NCI-H526 treated with DMSO at 0.1 percent for 48 hours (cell line): Measurements from ENCODE around the gene AOPEP.

Experiments
- DNase-seq: peaks from one replicate; lab custom pipeline; 2025; lab: John Stamatoyannopoulos, UW

The AOPEP gene

DNA sequence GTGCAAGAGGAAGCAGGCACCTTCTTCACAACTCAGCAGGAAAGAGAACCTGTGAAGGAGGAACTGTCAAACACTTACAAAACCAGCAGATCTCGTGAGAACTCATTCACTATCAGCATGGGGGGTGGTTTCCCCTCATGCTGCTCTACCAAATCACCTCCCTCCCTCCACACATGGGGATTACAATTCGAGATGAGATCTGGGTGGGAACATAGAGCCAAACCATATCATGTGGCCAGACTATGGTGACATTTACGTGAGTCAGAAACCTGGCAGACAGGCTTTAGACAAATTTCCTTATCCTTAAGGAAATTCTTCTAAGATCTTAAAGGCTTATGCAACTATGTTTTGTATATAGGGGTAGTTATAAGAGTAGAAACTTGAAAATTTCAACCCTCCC, 8.7 kb upstream of the AOPEP start:
- DNase-seq: no peak

DNA sequence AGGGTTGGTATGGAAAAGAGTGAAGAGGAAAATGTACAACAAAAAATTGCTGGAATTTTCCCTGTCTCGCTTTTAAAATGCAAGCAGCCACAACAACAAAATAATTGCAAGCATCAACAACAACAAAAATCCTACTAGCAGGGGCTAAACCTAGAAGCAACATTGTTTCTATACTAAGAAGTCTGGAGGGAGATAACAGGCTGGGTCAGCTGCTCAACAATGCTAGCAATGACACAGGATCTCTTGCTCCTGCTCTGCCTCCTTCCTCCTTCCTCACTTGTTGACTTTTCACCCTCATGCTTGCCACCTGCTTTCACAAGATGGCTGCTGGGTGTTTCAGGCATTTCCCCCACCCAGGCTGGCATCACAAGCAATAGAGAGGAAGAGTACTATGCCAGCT, 7.6 kb upstream of the AOPEP start:
- DNase-seq: no peak

DNA sequence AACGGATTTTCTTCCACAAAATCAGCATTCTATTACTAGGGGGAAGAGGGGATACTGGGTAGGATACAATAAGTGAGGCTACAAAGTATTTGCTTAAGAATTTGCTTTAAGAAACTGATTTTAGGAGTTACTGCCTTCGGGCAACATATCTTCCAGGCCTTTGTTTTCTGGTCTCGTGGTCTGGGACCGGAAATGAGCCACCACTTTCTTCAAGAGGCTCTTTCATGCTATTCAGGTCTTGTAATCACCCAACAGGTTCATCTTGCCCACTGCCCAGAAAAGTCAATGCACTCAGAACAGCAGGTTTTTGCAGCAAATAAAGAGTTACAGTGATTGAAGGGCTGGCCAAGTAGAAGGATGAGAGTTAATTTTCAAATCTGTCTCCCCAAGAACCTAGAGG, 6.6 kb upstream of the AOPEP start:
- no peak for DNase-seq

- no peak for DNase-seq
Measured at GRCh38 chr9:94720846-94721549, 5.5 kb upstream of the AOPEP start.

DNA sequence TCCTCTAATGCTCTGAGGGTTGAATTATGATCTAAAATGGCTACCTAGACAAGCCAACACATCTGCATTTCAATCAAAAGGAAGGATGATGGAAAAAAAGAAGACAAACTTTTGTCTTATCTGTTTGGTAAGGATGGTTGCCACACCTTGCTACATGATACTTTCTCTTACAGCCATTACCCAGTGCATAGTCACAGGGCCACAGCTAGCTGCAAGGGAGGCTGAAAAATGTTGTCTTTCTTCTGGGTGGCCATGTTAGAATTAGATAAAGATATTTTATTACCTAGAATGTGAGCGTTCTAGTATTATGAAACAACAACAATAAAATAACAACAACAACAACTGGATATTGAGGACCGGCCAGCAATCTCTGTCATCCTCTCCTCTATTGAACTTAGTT, 4.7 kb upstream of the AOPEP start:
- no peak for DNase-seq

DNA sequence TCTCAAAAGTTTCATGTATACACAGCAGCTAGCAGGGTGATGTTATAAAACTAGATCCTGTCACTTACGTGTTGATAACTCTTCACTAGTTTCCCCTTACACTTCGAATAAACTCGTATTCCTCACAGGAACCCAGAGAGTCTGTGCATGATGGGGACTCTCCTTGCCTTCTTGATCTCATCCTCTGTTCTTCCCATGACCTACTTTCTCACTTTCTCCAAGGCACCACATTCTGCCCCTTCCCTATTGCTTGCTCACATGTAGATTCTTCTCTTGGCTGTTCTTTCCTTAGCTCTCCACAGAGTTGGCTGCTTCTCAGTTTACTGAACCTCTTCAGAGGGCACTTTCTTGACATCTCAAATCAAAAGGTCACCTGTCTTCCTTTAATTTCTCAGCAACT, 1.2 kb upstream of the AOPEP start:
- DNase-seq: no peak

GRCh38 chr9:94728719-94729118, 2.2 kb downstream of the AOPEP start:
- no peak for DNase-seq

DNA sequence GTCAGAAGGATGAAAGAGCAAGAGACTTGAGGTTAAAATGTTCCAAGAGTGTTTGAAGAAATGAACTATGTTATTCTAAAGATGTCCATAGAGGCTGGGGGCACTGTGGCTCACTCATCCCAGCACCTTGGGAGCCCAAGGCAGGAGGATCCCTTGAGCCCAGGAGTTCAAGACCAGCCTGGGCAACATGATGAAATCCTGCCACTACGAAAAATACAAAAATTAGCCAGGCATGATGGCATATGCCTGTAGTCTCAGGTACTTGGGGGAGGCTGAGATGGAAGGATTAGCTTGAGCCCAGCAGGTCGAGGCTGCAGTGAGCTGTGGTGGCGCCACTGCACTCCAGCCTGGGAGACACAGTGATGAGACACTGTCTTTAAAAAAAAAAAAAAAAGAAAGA, 2.7 kb downstream of the AOPEP start:
- DNase-seq: no peak

DNA sequence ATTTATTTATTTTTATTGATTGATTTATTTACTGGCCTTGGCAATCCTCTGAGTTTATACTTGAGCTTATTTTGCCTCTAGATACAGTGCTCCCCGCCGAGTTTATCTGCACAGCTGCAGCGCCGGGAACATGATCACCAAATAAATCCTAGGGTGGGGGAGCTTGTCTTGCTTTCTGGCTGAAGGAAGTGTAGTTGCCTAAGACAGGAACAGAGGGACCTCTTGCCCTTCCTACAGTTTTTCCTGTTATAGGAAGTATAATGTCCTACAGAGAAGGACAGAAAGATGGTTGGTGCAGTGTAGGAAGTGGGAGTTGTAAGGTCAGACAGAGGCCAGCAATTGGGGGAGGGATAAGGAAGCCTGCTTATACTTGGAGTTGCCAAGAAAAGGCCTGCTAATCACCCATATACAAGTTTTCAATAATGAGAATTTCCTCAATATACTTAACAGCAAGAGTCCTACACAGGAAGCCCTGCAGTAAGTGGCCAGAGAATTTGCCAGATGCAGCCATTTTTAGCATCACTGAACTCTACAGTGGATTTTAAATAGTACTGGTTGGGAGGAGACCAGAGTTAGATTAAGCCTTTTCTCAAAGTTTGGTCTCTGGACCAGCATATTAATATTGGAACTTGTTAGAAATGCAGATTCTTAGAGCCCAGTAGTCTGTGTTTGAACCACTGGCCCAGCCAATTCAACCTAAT, 7.7 kb downstream of the AOPEP start:
- DNase-seq: no peak

DNA sequence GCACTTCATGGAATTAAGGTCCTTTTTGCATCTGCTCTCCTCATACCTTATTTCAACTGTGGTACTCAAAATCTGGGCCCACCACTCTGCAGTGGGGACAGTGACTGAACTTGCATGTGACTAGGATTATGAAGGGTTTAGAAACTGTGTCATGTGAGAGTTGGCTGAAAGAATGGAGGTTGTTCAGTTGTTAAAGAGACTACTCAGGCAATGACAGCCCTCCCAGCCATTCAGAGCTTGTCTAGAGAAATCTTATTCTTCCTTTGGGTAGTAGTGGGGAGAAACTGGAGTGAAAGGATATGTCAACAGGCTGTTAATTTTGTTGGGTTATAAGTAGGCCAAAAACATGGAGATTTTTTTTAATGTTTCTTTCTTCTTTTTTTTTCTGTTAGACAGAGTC, 10.3 kb downstream of the AOPEP start:
- DNase-seq: no peak

- DNase-seq: no peak
Measured at GRCh38 chr9:94740145-94740840, 13.8 kb downstream of the AOPEP start.

- no peak for DNase-seq
Measured at GRCh38 chr9:94741866-94742265, 15.4 kb downstream of the AOPEP start.

GRCh38 chr9:94743035-94743954, 16.8 kb downstream of the AOPEP start:
- DNase-seq: no peak

DNA sequence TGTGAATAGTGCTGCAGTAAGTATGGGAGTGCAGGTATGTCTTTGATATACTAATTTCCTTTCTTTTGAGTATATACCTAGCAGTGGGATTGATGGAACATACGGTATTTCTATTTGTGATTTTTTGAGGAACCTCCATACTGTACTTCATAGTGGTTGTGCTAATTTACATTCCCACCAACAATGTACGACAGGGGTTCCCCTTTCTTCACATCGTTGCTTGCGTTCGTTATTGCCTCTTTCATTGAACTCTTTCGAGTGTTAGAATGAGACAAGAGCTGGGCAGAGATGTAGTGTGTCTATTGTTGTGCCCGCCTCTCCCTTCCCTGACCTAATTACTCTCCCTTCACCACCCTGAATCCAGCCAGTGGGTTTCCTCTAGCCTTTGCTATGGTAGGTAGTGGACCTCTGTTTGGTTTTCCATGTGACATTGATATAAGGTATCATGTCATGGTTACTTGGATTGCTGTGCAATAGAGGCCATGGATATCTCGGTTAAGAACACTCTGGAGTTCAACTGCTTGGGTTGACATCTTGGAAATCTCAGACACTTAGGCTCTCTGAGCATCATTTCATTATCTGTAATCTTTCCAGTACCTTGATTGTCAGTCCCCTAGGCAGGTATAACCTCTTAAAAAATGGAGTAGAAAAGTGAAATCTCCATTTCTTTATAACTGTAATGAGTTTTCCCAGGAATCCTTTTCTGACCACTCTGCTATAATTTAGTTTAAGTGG, 19.5 kb downstream of the AOPEP start:
- no peak for DNase-seq

GRCh38 chr9:94746541-94747370, 20.3 kb downstream of the AOPEP start:
- DNase-seq: no peak

GRCh38 chr9:94754976-94755475, 28.5 kb downstream of the AOPEP start:
- DNase-seq: no peak

DNA sequence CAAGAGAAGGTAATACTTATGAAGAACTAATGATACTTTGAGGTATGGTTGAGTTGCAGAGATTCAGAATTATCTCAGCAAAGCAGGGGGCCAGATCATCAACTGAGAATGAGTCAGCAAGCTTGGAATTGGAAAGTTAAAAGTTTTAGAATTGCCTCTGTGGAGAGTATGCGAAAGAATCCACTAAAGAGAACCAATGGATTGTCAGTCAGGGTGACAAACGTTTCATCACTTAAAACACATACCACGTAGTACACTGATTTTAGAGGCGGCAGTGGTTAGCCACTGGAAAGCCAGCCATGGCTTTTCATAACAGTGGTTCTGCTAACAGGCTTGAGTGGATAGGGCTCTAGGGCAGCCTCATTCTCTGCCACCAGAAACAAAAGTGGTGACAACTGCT, 30.7 kb downstream of the AOPEP start:
- DNase-seq: no peak

GRCh38 chr9:94758031-94758430, 31.5 kb downstream of the AOPEP start:
- DNase-seq: no peak

DNA sequence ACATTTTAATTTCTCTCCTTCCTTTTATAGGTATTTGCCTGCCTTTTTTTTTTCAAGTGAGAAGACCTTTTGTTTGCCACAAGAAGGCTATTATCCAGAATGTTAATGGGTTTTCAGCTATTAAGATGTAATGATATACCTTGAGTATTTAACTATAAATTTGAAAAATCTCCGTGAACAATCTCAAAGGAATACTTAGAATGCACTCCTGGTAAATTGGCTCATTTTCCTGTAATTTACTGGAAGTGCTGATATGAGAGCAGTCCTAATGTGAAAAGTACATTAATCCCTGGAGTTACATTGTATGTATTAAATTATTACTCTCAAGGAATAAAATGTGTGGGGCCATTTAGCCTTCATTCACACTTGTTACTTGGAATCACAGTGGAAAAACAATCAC, 32.4 kb downstream of the AOPEP start:
- no peak for DNase-seq

DNA sequence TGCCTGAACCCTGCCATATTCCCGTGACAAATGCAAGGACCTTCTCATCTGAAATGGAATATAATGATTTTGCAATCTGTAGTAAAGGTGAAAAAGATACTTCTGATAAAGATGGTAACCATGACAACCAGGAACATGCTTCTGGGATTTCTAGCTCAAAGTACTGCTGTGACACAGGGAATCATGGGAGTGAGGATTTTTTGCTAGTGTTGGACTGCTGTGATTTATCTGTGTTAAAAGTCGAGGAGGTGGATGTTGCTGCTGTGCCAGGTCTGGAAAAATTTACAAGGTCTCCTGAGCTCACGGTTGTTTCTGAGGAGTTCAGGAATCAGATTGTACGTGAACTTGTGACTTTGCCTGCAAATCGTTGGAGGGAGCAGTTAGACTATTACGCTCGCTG, 33.5 kb downstream of the AOPEP start:
- DNase-seq: no peak
